Glomerular visceral epithelial cell (primary cell): ENCODE data around the gene CMIP.
A peak's percentile ranks its signal among the peaks of the same experiment; 100 is the strongest.
"Not testable (repeated sequence)": the region's sequence is repeated elsewhere in the genome, so short reads cannot be mapped to it uniquely, and the experiment has no call there.

Experiments
- DNase-seq: peaks from one replicate; pipeline ENCODE4 v3.0.0-alpha.2; 2016; ENCODE audit errors: extremely low spot score

CMIP gene

GRCh38 chr16:81444448-81445121 lies at the start of gene CMIP:
TSS of gene CMIP (plus strand) at chr16:81444808.
- DNase-seq: peak; percentile 89

- no peak for DNase-seq
These were observed 49.5 kb upstream of the CMIP start for GRCh38 chr16:81394966-81395655.

GRCh38 chr16:81397058-81397878 lies 47.3 kb upstream of the CMIP start:
- DNase-seq: no peak

- no peak for DNase-seq
These were observed 46.6 kb upstream of the CMIP start for GRCh38 chr16:81397879-81398520.

- no peak for DNase-seq
These were observed 44.7 kb upstream of the CMIP start for GRCh38 chr16:81399909-81400308.

- DNase-seq: no peak
These were observed 43.3 kb upstream of the CMIP start for GRCh38 chr16:81401035-81401950.

- no peak for DNase-seq
These were observed 41.4 kb upstream of the CMIP start for GRCh38 chr16:81403208-81403600.

- peak; percentile 83 for DNase-seq
These were observed 40.8 kb upstream of the CMIP start for GRCh38 chr16:81403601-81404391.

- not testable (repeated sequence) for DNase-seq
These were observed 39.6 kb upstream of the CMIP start for GRCh38 chr16:81405002-81405401.

GRCh38 chr16:81405702-81406113 lies 38.9 kb upstream of the CMIP start:
- DNase-seq: peak; percentile 95

GRCh38 chr16:81408409-81408950 lies 36.1 kb upstream of the CMIP start:
- DNase-seq: no peak

GRCh38 chr16:81409016-81409556 lies 35.5 kb upstream of the CMIP start:
- DNase-seq: no peak

GRCh38 chr16:81410643-81411293 lies 33.8 kb upstream of the CMIP start:
- DNase-seq: peak; percentile 6

- no peak for DNase-seq
These were observed 31.2 kb upstream of the CMIP start for GRCh38 chr16:81413245-81413990.

- DNase-seq: no peak
These were observed 28.9 kb upstream of the CMIP start for GRCh38 chr16:81415751-81416150.

- no peak for DNase-seq
These were observed 27.9 kb upstream of the CMIP start for GRCh38 chr16:81416749-81417148.

GRCh38 chr16:81417210-81417609 lies 27.4 kb upstream of the CMIP start:
- no peak for DNase-seq

- DNase-seq: no peak
These were observed 24.8 kb upstream of the CMIP start for GRCh38 chr16:81419806-81420205.
